Memory B cell (primary cell): ENCODE measurements around the gene PLD1.

ENCODE experiments used
- ATAC-seq: fragments of 150-1000 bp; cut with Tn5 transposase; 2 replicates; pipeline ENCODE4 v1.10.0; 2021; ENCODE audit warnings: low read depth, mild to moderate bottlenecking, moderate library complexity
- DNase-seq, 2 donors: peaks; one replicate each; pipeline ENCODE4 v3.0.0; 2022; ENCODE audit warnings: low spot score in 2 of 2
- H3K27ac Mint-ChIP-seq: one replicate; pipeline ENCODE4 v1.8.0; 2022; ENCODE audit warnings: mild to moderate bottlenecking, moderate library complexity, mixed read lengths
- H3K27me3 Mint-ChIP-seq: one replicate; pipeline ENCODE4 v1.8.0; 2022; ENCODE audit warnings: mixed read lengths
- H3K36me3 Mint-ChIP-seq: one replicate; pipeline ENCODE4 v1.8.0; 2022; ENCODE audit warnings: mild to moderate bottlenecking, mixed read lengths
- H3K4me1 Mint-ChIP-seq: one replicate; pipeline ENCODE4 v1.8.0; 2022; ENCODE audit warnings: mixed read lengths
- H3K4me3 Mint-ChIP-seq: one replicate; pipeline ENCODE4 v1.8.0; 2022; ENCODE audit warnings: mild to moderate bottlenecking, moderate library complexity, mixed read lengths
- H3K9me3 Mint-ChIP-seq: one replicate; pipeline ENCODE4 v1.8.0; 2022; ENCODE audit warnings: mixed read lengths

The PLD1 gene

GRCh38 chr3:171803044-171803443, 7.2 kb downstream of the PLD1 start:
- peaks cover 2% of the 10 kb centered on the region for H3K9me3 Mint-ChIP-seq
- H3K27me3 Mint-ChIP-seq: peaks cover 5% of the 10 kb centered on the region
- DNase-seq: no peak
- no peak overlapping the region for H3K4me3 Mint-ChIP-seq
- peaks cover 3% of the 10 kb centered on the region for H3K36me3 Mint-ChIP-seq
- H3K27ac Mint-ChIP-seq: no peak overlapping the region
- no peaks in the 10 kb centered on the region for H3K4me1 Mint-ChIP-seq
- no peak for ATAC-seq

- H3K4me3 Mint-ChIP-seq: no peak overlapping the region
- H3K27ac Mint-ChIP-seq: no peak overlapping the region
- H3K27me3 Mint-ChIP-seq: peaks cover 2% of the 10 kb centered on the region
- no peaks in the 10 kb centered on the region for H3K9me3 Mint-ChIP-seq
- ATAC-seq (no peak), DNase-seq (no peak)
- H3K4me1 Mint-ChIP-seq: no peaks in the 10 kb centered on the region
- H3K36me3 Mint-ChIP-seq: no peaks in the 10 kb centered on the region
Measured at GRCh38 chr3:171802590-171802956, 7.7 kb downstream of the PLD1 start.

GRCh38 chr3:171801738-171802589, 8.3 kb downstream of the PLD1 start:
- no peak for DNase-seq
- no peak overlapping the region for H3K27ac Mint-ChIP-seq

GRCh38 chr3:171799501-171799900, 10.8 kb downstream of the PLD1 start:
- H3K4me3 Mint-ChIP-seq: no peak overlapping the region
- H3K36me3 Mint-ChIP-seq: no peaks in the 10 kb centered on the region
- ATAC-seq (no peak), DNase-seq (no peak)
- peaks cover 2% of the 10 kb centered on the region for H3K27me3 Mint-ChIP-seq
- H3K27ac Mint-ChIP-seq: no peak overlapping the region
- H3K4me1 Mint-ChIP-seq: no peaks in the 10 kb centered on the region
- no peaks in the 10 kb centered on the region for H3K9me3 Mint-ChIP-seq

More at GRCh38 chr3:171801738-171802589, 8.3 kb downstream of the PLD1 start:
- Mint-ChIP-seq H3K36me3 (no peaks in the 10 kb centered on the region), H3K27me3 (peaks cover 2% of the 10 kb centered on the region), H3K9me3 (no peaks in the 10 kb centered on the region), H3K4me1 (no peaks in the 10 kb centered on the region), H3K4me3 (no peak overlapping the region)
- no peak for ATAC-seq

GRCh38 chr3:171797873-171798272, 12.4 kb downstream of the PLD1 start:
- Mint-ChIP-seq H3K4me3 (no peak overlapping the region), H3K4me1 (no peaks in the 10 kb centered on the region), H3K9me3 (no peaks in the 10 kb centered on the region), H3K27me3 (no peaks in the 10 kb centered on the region), H3K27ac (no peak overlapping the region), H3K36me3 (no peaks in the 10 kb centered on the region)
- DNase-seq (no peak), ATAC-seq (no peak)

- no peak overlapping the region for H3K4me3 Mint-ChIP-seq
- H3K27me3 Mint-ChIP-seq: no peaks in the 10 kb centered on the region
- no peak overlapping the region for H3K27ac Mint-ChIP-seq
- H3K36me3 Mint-ChIP-seq: no peaks in the 10 kb centered on the region
- H3K9me3 Mint-ChIP-seq: no peaks in the 10 kb centered on the region
- ATAC-seq (no peak), DNase-seq (no peak)
- no peaks in the 10 kb centered on the region for H3K4me1 Mint-ChIP-seq
Measured at GRCh38 chr3:171797265-171797679, 13.0 kb downstream of the PLD1 start.

- H3K27me3 Mint-ChIP-seq: peaks cover 1% of the 10 kb centered on the region
- no peaks in the 10 kb centered on the region for H3K9me3 Mint-ChIP-seq
- no peak overlapping the region for H3K27ac Mint-ChIP-seq
- ATAC-seq: no peak
- no peak overlapping the region for H3K4me3 Mint-ChIP-seq
- H3K4me1 Mint-ChIP-seq: no peaks in the 10 kb centered on the region
- no peaks in the 10 kb centered on the region for H3K36me3 Mint-ChIP-seq
- DNase-seq: no peak
Measured at GRCh38 chr3:171796625-171797264, 13.5 kb downstream of the PLD1 start.

GRCh38 chr3:171792531-171792930, 17.8 kb downstream of the PLD1 start:
- ATAC-seq: no peak
- peaks cover 1% of the 10 kb centered on the region for H3K27me3 Mint-ChIP-seq
- DNase-seq: no peak
- no peaks in the 10 kb centered on the region for H3K36me3 Mint-ChIP-seq
- no peaks in the 10 kb centered on the region for H3K9me3 Mint-ChIP-seq
- no peak overlapping the region for H3K4me3 Mint-ChIP-seq
- H3K4me1 Mint-ChIP-seq: no peaks in the 10 kb centered on the region
- no peak overlapping the region for H3K27ac Mint-ChIP-seq

GRCh38 chr3:171791692-171792076, 18.6 kb downstream of the PLD1 start:
- H3K27me3 Mint-ChIP-seq: peaks cover 1% of the 10 kb centered on the region
- H3K4me1 Mint-ChIP-seq: no peaks in the 10 kb centered on the region
- H3K9me3 Mint-ChIP-seq: no peaks in the 10 kb centered on the region
- ATAC-seq (no peak), DNase-seq (no peak)
- no peak overlapping the region for H3K27ac Mint-ChIP-seq
- no peak overlapping the region for H3K4me3 Mint-ChIP-seq
- no peaks in the 10 kb centered on the region for H3K36me3 Mint-ChIP-seq

- H3K27ac Mint-ChIP-seq: no peak overlapping the region
- DNase-seq (no peak), ATAC-seq (no peak)
Measured at GRCh38 chr3:171790898-171791691, 19.2 kb downstream of the PLD1 start.

GRCh38 chr3:171790574-171790897, 19.7 kb downstream of the PLD1 start:
- H3K4me1 Mint-ChIP-seq: no peaks in the 10 kb centered on the region
- H3K27ac Mint-ChIP-seq: no peak overlapping the region
- no peak overlapping the region for H3K4me3 Mint-ChIP-seq
- DNase-seq: no peak
- H3K27me3 Mint-ChIP-seq: peaks cover 1% of the 10 kb centered on the region
- ATAC-seq: no peak
- H3K9me3 Mint-ChIP-seq: no peaks in the 10 kb centered on the region
- H3K36me3 Mint-ChIP-seq: no peaks in the 10 kb centered on the region

More at GRCh38 chr3:171790898-171791691, 19.2 kb downstream of the PLD1 start:
- H3K9me3 Mint-ChIP-seq: no peaks in the 10 kb centered on the region
- peaks cover 1% of the 10 kb centered on the region for H3K27me3 Mint-ChIP-seq
- no peak overlapping the region for H3K4me3 Mint-ChIP-seq
- no peaks in the 10 kb centered on the region for H3K4me1 Mint-ChIP-seq
- no peaks in the 10 kb centered on the region for H3K36me3 Mint-ChIP-seq

GRCh38 chr3:171789759-171790505, 20.4 kb downstream of the PLD1 start:
- no peaks in the 10 kb centered on the region for H3K9me3 Mint-ChIP-seq
- no peak for DNase-seq
- no peak overlapping the region for H3K27ac Mint-ChIP-seq
- peaks cover 1% of the 10 kb centered on the region for H3K27me3 Mint-ChIP-seq
- no peak for ATAC-seq
- no peaks in the 10 kb centered on the region for H3K4me1 Mint-ChIP-seq
- no peaks in the 10 kb centered on the region for H3K36me3 Mint-ChIP-seq
- H3K4me3 Mint-ChIP-seq: no peak overlapping the region

GRCh38 chr3:171788546-171789351, 21.5 kb downstream of the PLD1 start:
- no peak for ATAC-seq
- no peak overlapping the region for H3K4me3 Mint-ChIP-seq

More at GRCh38 chr3:171788546-171789351, 21.5 kb downstream of the PLD1 start:
- Mint-ChIP-seq H3K36me3 (no peaks in the 10 kb centered on the region), H3K4me1 (no peaks in the 10 kb centered on the region), H3K27me3 (peaks cover 1% of the 10 kb centered on the region), H3K9me3 (no peaks in the 10 kb centered on the region), H3K27ac (no peak overlapping the region)
- DNase-seq: no peak
